GM23338 (cell line): Measurements from ENCODE around the gene GDF7. TPM values are rescaled to one million over a fixed set of nuclear protein-coding genes. Genes with fewer than 3 reads are reported as not detected.

Experiments
- ATAC-seq: fragments of 200-7000 bp; cut with Tn5 transposase; 3 replicates; pipeline ENCODE4 v1.9.1; 2020
- DNase-seq: peaks from one replicate; pipeline ENCODE4 v3.0.0-alpha.2; 2015; ENCODE audit warnings: low spot score
- H2AFZ ChIP-seq: fragments of 200-600 bp; sonication (generic); 2 replicates; pipeline ENCODE4 v1.8.0; 2016; ENCODE audit warnings: antibody characterized with exemption, mild to moderate bottlenecking, moderate library complexity
- H3F3A ChIP-seq: fragments of 200-600 bp; sonication (generic); replicated peaks from 2 replicates; pipeline ENCODE4 v1.8.0; 2017; ENCODE audit warnings: antibody characterized with exemption, mixed run types, low read depth
- H3K27ac ChIP-seq: fragments of 200-600 bp; sonication (generic); 2 replicates; pipeline ENCODE4 v1.6.1; 2016; ENCODE audit warnings: low read depth
- H3K27me3 ChIP-seq: fragments of 200-600 bp; sonication (generic); 2 replicates; pipeline ENCODE4 v1.8.0; 2016; ENCODE audit warnings: mild to moderate bottlenecking, mixed run types, moderate library complexity; ENCODE audit not compliant: insufficient read depth
- H3K36me3 ChIP-seq: fragments of 200-600 bp; sonication (generic); 2 replicates; pipeline ENCODE4 v1.8.0; 2016; ENCODE audit warnings: mild to moderate bottlenecking; ENCODE audit not compliant: insufficient read depth
- H3K4me1 ChIP-seq: fragments of 200-600 bp; sonication (generic); 2 replicates; pipeline ENCODE4 v1.8.0; 2016; ENCODE audit warnings: mild to moderate bottlenecking, moderate library complexity; ENCODE audit not compliant: insufficient read depth
- H3K4me2 ChIP-seq: fragments of 200-600 bp; sonication (generic); 2 replicates; pipeline ENCODE4 v1.7.1; 2017; ENCODE audit warnings: mixed run types
- H3K4me3 ChIP-seq: fragments of 200-600 bp; sonication (generic); 2 replicates; pipeline ENCODE4 v1.6.1; 2016; ENCODE audit warnings: mixed run types
- H3K79me2 ChIP-seq: fragments of 200-600 bp; sonication (generic); replicated peaks from 2 replicates; pipeline ENCODE4 v1.8.0; 2017; ENCODE audit warnings: mild to moderate bottlenecking; ENCODE audit not compliant: insufficient read depth
- H3K9me2 ChIP-seq: fragments of 200-600 bp; sonication (generic); 2 replicates; pipeline ENCODE4 v1.8.0; 2017; ENCODE audit not compliant: insufficient read depth
- H4K20me1 ChIP-seq: fragments of 200-600 bp; sonication (generic); replicated peaks from 2 replicates; pipeline ENCODE4 v1.8.0; 2017; ENCODE audit warnings: mild to moderate bottlenecking; ENCODE audit not compliant: insufficient read depth
- H3K27ac Mint-ChIP-seq: 2 replicates; pipeline ENCODE4 v1.8.0; 2020; ENCODE audit warnings: inconsistent platforms, mild to moderate bottlenecking, moderate library complexity, mixed read lengths
- H3K27me3 Mint-ChIP-seq: 3 replicates; pipeline ENCODE4 v1.8.0; 2022; ENCODE audit warnings: low read depth, mild to moderate bottlenecking, moderate library complexity, mixed read lengths, inconsistent platforms; ENCODE audit not compliant: insufficient read depth, poor library complexity
- H3K36me3 Mint-ChIP-seq: 3 replicates; pipeline ENCODE4 v1.8.0; 2021; ENCODE audit warnings: low read depth, mild to moderate bottlenecking, inconsistent platforms, moderate library complexity, mixed read lengths
- H3K4me1 Mint-ChIP-seq: 3 replicates; pipeline ENCODE4 v1.8.0; 2020; ENCODE audit warnings: mild to moderate bottlenecking, inconsistent platforms, mixed read lengths
- H3K4me3 Mint-ChIP-seq: 3 replicates; pipeline ENCODE4 v1.8.0; 2021; ENCODE audit warnings: moderate library complexity, mild to moderate bottlenecking, inconsistent platforms, mixed read lengths
- H3K9me3 Mint-ChIP-seq: 3 replicates; pipeline ENCODE4 v1.8.0; 2020; ENCODE audit warnings: moderate library complexity, mild to moderate bottlenecking, inconsistent platforms, mixed read lengths
- CREB1 ChIP-seq: fragments of 250-450 bp; sonication (Bioruptor Pico); IDR thresholded peaks from 2 replicates; pipeline ENCODE4 v1.5.0; 2020; ENCODE audit warnings: low read depth, mild to moderate bottlenecking, moderate library complexity
- EZH2 ChIP-seq: fragments of 200-600 bp; sonication (generic); IDR thresholded peaks from one replicate; pipeline ENCODE4 v1.8.0; 2017; ENCODE audit warnings: antibody characterized with exemption, mild to moderate bottlenecking, low read depth; ENCODE audit not compliant: unreplicated experiment
- EZH2phosphoT487 ChIP-seq: fragments of 200-600 bp; sonication (generic); IDR thresholded peaks from one replicate; pipeline ENCODE4 v1.8.1; 2018; ENCODE audit warnings: antibody characterized with exemption; ENCODE audit not compliant: unreplicated experiment
- JUNB ChIP-seq: IDR thresholded peaks from one replicate; pipeline ENCODE4 v1.6.1; 2016; ENCODE audit warnings: antibody characterized with exemption; ENCODE audit not compliant: unreplicated experiment
- NANOG ChIP-seq: IDR thresholded peaks from 2 replicates; pipeline ENCODE4 v1.6.1; 2016; ENCODE audit warnings: antibody characterized with exemption, borderline replicate concordance
- POLR2AphosphoS5 ChIP-seq: IDR thresholded peaks from 2 replicates; pipeline ENCODE4 v1.6.1; 2016; ENCODE audit warnings: antibody characterized with exemption, low read depth
- STAT1 ChIP-seq: IDR thresholded peaks from one replicate; pipeline ENCODE4 v1.6.1; 2016; ENCODE audit warnings: antibody characterized with exemption; ENCODE audit not compliant: unreplicated experiment
- ZNF114 ChIP-seq: fragments of 250-450 bp; sonication (Bioruptor Pico); IDR thresholded peaks from 2 replicates; pipeline ENCODE4 v1.5.0; 2020; ENCODE audit warnings: mild to moderate bottlenecking, moderate library complexity
- ZNF331 ChIP-seq: fragments of 250-450 bp; sonication (Bioruptor Pico); IDR thresholded peaks from 2 replicates; pipeline ENCODE4 v1.5.0; 2020; ENCODE audit warnings: low read depth, mild to moderate bottlenecking, moderate library complexity
- polyA plus RNA-seq: library from polyadenylated mRNA; unstranded; fragments of >200 nt; fragmentation: Nextera tagmentation; extraction: Ambion mirVana; gene quantifications from 2 replicates; pipeline ENCODE4 v1.2.1, GENCODE V29; 2016
- total RNA-seq: library from RNA; depleted of rRNA; stranded (reverse); fragments of >200 nt; shearing (Covaris generic); gene quantifications from 2 replicates; pipeline ENCODE4 v1.2.3, GENCODE V29; 2014
- TF ChIP-seq, protein P1 (sequence below), 2 experiments: fragments of 200-600 bp in 1 of 2; sonication (generic) in 1 of 2; conservative IDR thresholded peaks; 2 replicates each; pipeline versions ENCODE4 v1.5.1 to v1.6.1; 2016 to 2017; ENCODE audit warnings: antibody characterized with exemption in 2 of 2, low read depth in 2 of 2, mild to moderate bottlenecking in 2 of 2, moderate library complexity in 1 of 2
- TF ChIP-seq, protein P2 (sequence below): fragments of 250-450 bp; sonication (Bioruptor Pico); IDR thresholded peaks from 2 replicates; pipeline ENCODE4 v1.5.0; 2020; ENCODE audit warnings: mild to moderate bottlenecking, moderate library complexity
- TF ChIP-seq, protein P3 (sequence below): IDR thresholded peaks from 2 replicates; pipeline ENCODE4 v1.6.1; 2016; ENCODE audit warnings: antibody characterized with exemption
- TF ChIP-seq, protein P4 (sequence below): IDR thresholded peaks from one replicate; pipeline ENCODE4 v1.6.1; 2018; ENCODE audit warnings: antibody characterized with exemption; ENCODE audit not compliant: unreplicated experiment

The GDF7 gene
- total and polyA plus RNA-seq, 2 experiments from 2014 or later, result 0.19 to 0.52 TPM

DNA sequence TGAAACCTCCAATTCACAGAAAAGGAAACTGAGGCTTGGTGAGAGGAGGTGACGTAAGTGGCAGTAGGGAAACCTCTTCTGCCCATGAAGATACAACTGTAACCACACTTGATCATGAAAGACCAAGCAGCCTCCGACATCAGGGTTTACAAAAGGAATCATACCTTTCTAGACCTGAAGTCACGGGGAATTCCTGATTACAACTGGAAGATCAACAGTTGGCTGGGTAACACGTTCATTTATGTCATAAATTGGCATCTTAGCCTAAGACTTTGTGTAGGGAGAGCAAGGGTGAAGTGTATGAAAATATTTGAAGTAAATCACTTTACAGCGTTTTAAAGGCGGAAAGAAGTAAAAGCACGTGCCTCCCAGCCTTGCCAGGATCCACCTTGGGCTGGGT is 17.0 kb upstream of the GDF7 start:
- no peaks in the 10 kb centered on the region; the same call in 2 of the 3 replicates for H3K36me3 Mint-ChIP-seq
- no peak for TF ChIP-seq ZNF331 (CRISPR knock-in tag)
- no peak for TF ChIP-seq STAT1
- no peak for TF ChIP-seq POLR2AphosphoS5
- TF ChIP-seq EZH2phosphoT487, result no peak
- no peak for TF ChIP-seq JUNB
- TF ChIP-seq, protein P1, sequence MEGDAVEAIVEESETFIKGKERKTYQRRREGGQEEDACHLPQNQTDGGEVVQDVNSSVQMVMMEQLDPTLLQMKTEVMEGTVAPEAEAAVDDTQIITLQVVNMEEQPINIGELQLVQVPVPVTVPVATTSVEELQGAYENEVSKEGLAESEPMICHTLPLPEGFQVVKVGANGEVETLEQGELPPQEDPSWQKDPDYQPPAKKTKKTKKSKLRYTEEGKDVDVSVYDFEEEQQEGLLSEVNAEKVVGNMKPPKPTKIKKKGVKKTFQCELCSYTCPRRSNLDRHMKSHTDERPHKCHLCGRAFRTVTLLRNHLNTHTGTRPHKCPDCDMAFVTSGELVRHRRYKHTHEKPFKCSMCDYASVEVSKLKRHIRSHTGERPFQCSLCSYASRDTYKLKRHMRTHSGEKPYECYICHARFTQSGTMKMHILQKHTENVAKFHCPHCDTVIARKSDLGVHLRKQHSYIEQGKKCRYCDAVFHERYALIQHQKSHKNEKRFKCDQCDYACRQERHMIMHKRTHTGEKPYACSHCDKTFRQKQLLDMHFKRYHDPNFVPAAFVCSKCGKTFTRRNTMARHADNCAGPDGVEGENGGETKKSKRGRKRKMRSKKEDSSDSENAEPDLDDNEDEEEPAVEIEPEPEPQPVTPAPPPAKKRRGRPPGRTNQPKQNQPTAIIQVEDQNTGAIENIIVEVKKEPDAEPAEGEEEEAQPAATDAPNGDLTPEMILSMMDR (conservative IDR thresholded peaks at IDR 0.05; ENCODE audit: low read depth in 2 of 2), result no peak
- TF ChIP-seq, protein P2, sequence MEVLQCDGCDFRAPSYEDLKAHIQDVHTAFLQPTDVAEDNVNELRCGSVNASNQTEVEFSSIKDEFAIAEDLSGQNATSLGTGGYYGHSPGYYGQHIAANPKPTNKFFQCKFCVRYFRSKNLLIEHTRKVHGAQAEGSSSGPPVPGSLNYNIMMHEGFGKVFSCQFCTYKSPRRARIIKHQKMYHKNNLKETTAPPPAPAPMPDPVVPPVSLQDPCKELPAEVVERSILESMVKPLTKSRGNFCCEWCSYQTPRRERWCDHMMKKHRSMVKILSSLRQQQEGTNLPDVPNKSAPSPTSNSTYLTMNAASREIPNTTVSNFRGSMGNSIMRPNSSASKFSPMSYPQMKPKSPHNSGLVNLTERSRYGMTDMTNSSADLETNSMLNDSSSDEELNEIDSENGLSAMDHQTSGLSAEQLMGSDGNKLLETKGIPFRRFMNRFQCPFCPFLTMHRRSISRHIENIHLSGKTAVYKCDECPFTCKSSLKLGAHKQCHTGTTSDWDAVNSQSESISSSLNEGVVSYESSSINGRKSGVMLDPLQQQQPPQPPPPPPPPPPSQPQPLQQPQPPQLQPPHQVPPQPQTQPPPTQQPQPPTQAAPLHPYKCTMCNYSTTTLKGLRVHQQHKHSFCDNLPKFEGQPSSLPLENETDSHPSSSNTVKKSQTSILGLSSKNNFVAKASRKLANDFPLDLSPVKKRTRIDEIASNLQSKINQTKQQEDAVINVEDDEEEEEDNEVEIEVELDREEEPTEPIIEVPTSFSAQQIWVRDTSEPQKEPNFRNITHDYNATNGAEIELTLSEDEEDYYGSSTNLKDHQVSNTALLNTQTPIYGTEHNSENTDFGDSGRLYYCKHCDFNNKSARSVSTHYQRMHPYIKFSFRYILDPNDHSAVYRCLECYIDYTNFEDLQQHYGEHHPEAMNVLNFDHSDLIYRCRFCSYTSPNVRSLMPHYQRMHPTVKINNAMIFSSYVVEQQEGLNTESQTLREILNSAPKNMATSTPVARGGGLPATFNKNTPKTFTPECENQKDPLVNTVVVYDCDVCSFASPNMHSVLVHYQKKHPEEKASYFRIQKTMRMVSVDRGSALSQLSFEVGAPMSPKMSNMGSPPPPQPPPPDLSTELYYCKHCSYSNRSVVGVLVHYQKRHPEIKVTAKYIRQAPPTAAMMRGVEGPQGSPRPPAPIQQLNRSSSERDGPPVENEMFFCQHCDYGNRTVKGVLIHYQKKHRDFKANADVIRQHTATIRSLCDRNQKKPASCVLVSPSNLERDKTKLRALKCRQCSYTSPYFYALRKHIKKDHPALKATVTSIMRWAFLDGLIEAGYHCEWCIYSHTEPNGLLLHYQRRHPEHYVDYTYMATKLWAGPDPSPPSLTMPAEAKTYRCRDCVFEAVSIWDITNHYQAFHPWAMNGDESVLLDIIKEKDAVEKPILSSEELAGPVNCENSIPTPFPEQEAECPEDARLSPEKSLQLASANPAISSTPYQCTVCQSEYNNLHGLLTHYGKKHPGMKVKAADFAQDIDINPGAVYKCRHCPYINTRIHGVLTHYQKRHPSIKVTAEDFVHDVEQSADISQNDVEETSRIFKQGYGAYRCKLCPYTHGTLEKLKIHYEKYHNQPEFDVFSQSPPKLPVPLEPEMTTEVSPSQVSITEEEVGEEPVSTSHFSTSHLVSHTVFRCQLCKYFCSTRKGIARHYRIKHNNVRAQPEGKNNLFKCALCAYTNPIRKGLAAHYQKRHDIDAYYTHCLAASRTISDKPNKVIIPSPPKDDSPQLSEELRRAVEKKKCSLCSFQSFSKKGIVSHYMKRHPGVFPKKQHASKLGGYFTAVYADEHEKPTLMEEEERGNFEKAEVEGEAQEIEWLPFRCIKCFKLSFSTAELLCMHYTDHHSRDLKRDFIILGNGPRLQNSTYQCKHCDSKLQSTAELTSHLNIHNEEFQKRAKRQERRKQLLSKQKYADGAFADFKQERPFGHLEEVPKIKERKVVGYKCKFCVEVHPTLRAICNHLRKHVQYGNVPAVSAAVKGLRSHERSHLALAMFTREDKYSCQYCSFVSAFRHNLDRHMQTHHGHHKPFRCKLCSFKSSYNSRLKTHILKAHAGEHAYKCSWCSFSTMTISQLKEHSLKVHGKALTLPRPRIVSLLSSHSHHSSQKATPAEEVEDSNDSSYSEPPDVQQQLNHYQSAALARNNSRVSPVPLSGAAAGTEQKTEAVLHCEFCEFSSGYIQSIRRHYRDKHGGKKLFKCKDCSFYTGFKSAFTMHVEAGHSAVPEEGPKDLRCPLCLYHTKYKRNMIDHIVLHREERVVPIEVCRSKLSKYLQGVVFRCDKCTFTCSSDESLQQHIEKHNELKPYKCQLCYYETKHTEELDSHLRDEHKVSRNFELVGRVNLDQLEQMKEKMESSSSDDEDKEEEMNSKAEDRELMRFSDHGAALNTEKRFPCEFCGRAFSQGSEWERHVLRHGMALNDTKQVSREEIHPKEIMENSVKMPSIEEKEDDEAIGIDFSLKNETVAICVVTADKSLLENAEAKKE (CRISPR knock-in tag), result no peak
- TF ChIP-seq EZH2, result no peak
- TF ChIP-seq NANOG, result no peak
- no peak for TF ChIP-seq ZNF114 (CRISPR knock-in tag)
- TF ChIP-seq, protein P3, sequence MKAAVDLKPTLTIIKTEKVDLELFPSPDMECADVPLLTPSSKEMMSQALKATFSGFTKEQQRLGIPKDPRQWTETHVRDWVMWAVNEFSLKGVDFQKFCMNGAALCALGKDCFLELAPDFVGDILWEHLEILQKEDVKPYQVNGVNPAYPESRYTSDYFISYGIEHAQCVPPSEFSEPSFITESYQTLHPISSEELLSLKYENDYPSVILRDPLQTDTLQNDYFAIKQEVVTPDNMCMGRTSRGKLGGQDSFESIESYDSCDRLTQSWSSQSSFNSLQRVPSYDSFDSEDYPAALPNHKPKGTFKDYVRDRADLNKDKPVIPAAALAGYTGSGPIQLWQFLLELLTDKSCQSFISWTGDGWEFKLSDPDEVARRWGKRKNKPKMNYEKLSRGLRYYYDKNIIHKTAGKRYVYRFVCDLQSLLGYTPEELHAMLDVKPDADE, result no peak
- TF ChIP-seq, protein P4, sequence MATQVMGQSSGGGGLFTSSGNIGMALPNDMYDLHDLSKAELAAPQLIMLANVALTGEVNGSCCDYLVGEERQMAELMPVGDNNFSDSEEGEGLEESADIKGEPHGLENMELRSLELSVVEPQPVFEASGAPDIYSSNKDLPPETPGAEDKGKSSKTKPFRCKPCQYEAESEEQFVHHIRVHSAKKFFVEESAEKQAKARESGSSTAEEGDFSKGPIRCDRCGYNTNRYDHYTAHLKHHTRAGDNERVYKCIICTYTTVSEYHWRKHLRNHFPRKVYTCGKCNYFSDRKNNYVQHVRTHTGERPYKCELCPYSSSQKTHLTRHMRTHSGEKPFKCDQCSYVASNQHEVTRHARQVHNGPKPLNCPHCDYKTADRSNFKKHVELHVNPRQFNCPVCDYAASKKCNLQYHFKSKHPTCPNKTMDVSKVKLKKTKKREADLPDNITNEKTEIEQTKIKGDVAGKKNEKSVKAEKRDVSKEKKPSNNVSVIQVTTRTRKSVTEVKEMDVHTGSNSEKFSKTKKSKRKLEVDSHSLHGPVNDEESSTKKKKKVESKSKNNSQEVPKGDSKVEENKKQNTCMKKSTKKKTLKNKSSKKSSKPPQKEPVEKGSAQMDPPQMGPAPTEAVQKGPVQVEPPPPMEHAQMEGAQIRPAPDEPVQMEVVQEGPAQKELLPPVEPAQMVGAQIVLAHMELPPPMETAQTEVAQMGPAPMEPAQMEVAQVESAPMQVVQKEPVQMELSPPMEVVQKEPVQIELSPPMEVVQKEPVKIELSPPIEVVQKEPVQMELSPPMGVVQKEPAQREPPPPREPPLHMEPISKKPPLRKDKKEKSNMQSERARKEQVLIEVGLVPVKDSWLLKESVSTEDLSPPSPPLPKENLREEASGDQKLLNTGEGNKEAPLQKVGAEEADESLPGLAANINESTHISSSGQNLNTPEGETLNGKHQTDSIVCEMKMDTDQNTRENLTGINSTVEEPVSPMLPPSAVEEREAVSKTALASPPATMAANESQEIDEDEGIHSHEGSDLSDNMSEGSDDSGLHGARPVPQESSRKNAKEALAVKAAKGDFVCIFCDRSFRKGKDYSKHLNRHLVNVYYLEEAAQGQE, result no peak
- TF ChIP-seq CREB1 (CRISPR knock-in tag), result no peak
- H2AFZ ChIP-seq, result no peak overlapping the region
- peaks cover 10% of the 10 kb centered on the region; the same call in 1 of the 2 replicates for H3K27me3 ChIP-seq
- H3K9me2 ChIP-seq, result no peaks in the 10 kb centered on the region
- DNase-seq (no peak), ATAC-seq (no peak)
- no peak overlapping the region for H3K27ac ChIP-seq
- peaks cover 16% of the 10 kb centered on the region for H3K27me3 Mint-ChIP-seq
- H3K4me1 ChIP-seq, result peaks cover 14% of the 10 kb centered on the region
- no peak overlapping the region for H3K27ac Mint-ChIP-seq
- no peaks in the 10 kb centered on the region for H3K79me2 ChIP-seq
- peaks cover 26% of the 10 kb centered on the region for H3K4me1 Mint-ChIP-seq
- peak overlapping the region; percentile 94 for H3K4me2 ChIP-seq
- peak overlapping the region; percentile 77 for H3K4me3 Mint-ChIP-seq
- no peaks in the 10 kb centered on the region for H3K36me3 ChIP-seq
- no peaks in the 10 kb centered on the region for H4K20me1 ChIP-seq
- peak overlapping the region; percentile 81 for H3K4me3 ChIP-seq
- no peaks in the 10 kb centered on the region for H3F3A ChIP-seq
- H3K9me3 Mint-ChIP-seq, result no peaks in the 10 kb centered on the region; the same call in 2 of the 3 replicates
